B cell (primary cell): ENCODE results near the gene SLC44A4. TPM values are rescaled to one million over a fixed set of nuclear protein-coding genes. Genes with fewer than 3 reads are reported as not detected.

Experiments
- ATAC-seq: fragments of 200-7000 bp; cut with Tn5 transposase; one replicate; pipeline ENCODE4 v1.10.0; 2021; ENCODE audit warnings: low read depth, mild to moderate bottlenecking, moderate number of reproducible peaks, moderate library complexity
- CTCF ChIA-PET: fragments of 350-600 bp; sonication (Branson Sonifier 250); formaldehyde crosslinking; loops from one replicate; lab custom pipeline; 2021; ENCODE audit warnings: antibody characterized with exemption, inconsistent platforms; lab: Charles Lee
- POLR2A ChIA-PET: fragments of 350-600 bp; sonication (Branson Sonifier 250); formaldehyde crosslinking; loops from one replicate; lab custom pipeline; 2021; ENCODE audit warnings: antibody characterized with exemption; lab: Charles Lee
- DNase-seq: peaks from one replicate; pipeline ENCODE4 v3.0.0; 2013
- H2AFZ ChIP-seq: 2 replicates; pipeline ENCODE4 v1.6.1; 2012; ENCODE audit warnings: mild to moderate bottlenecking, low read depth, low read length; ENCODE audit not compliant: insufficient read depth, poor library complexity, severe bottlenecking
- H3K27ac ChIP-seq, 2 donors: 1 replicate in 1 of 2; 2 replicates in 1 of 2; pipeline ENCODE4 v1.5.1; 2012 to 2013; ENCODE audit warnings: low read length in 2 of 2, mild to moderate bottlenecking in 2 of 2, moderate library complexity in 1 of 2
- H3K27me3 ChIP-seq, 4 experiments: fragments of 200-600 bp in 1 of 4; sonication (generic) in 1 of 4; replicated peaks in 1 of 4; 1 replicate in 2 of 4; 2 replicates in 2 of 4; pipeline versions ENCODE4 v1.6.1 to v1.7.0; 2013 to 2016; ENCODE audit warnings: low read length in 3 of 4, mild to moderate bottlenecking in 2 of 4, mixed read lengths in 1 of 4, moderate library complexity in 1 of 4; ENCODE audit not compliant: insufficient read depth in 4 of 4, control insufficient read depth in 3 of 4; ENCODE audit errors: control extremely low read depth in 1 of 4
- H3K36me3 ChIP-seq, 2 experiments: replicated peaks in 1 of 2; 1 replicate in 1 of 2; 2 replicates in 1 of 2; pipeline versions ENCODE4 v1.6.1 to v1.7.1; 2013; ENCODE audit warnings: low read length in 1 of 2; ENCODE audit not compliant: insufficient read depth in 2 of 2, control insufficient read depth in 1 of 2; ENCODE audit errors: control extremely low read depth in 1 of 2, extremely low read depth in 1 of 2
- H3K4me1 ChIP-seq, 2 donors: fragments of 200-600 bp in 1 of 2; sonication (generic) in 1 of 2; 1 replicate in 1 of 2; 2 replicates in 1 of 2; pipeline versions ENCODE4 v1.5.1 to v1.6.1; 2013 to 2017; ENCODE audit warnings: low read length in 2 of 2; ENCODE audit not compliant: control insufficient read depth in 2 of 2, insufficient read depth in 2 of 2
- H3K4me2 ChIP-seq: replicated peaks from 2 replicates; pipeline ENCODE3; 2012; ENCODE audit warnings: mild to moderate bottlenecking, low read depth, low read length; ENCODE audit not compliant: poor library complexity, severe bottlenecking
- H3K4me3 ChIP-seq, 5 experiments: fragments of 200-600 bp in 1 of 5; sonication (generic) in 1 of 5; 1 replicate in 3 of 5; 2 replicates in 2 of 5; pipeline versions ENCODE4 v1.5.1 to v1.7.0; 2011 to 2016; ENCODE audit warnings: low read length in 4 of 5, mild to moderate bottlenecking in 4 of 5, low read depth in 2 of 5, control low read depth in 1 of 5, moderate library complexity in 1 of 5; ENCODE audit not compliant: insufficient read depth in 1 of 5; ENCODE audit errors: control extremely low read depth in 1 of 5, extremely low read depth in 1 of 5
- H3K79me2 ChIP-seq: fragments of 200-600 bp; sonication (generic); one replicate; pipeline ENCODE4 v1.6.0; 2016; ENCODE audit warnings: low read length; ENCODE audit not compliant: control insufficient read depth, insufficient read depth
- H3K9ac ChIP-seq: fragments of 200-600 bp; sonication (generic); 2 replicates; pipeline ENCODE4 v1.6.1; 2017; ENCODE audit warnings: mild to moderate bottlenecking, low read length, moderate library complexity
- H3K9me3 ChIP-seq, 3 donors: one replicate each; pipeline versions ENCODE4 v1.6.1 to v1.7.1; 2013; ENCODE audit warnings: low read length in 2 of 3; ENCODE audit not compliant: control insufficient read depth in 2 of 3, insufficient read depth in 1 of 3; ENCODE audit errors: control extremely low read depth in 1 of 3
- H4K20me1 ChIP-seq: 2 replicates; pipeline ENCODE4 v1.6.0; 2012; ENCODE audit warnings: mild to moderate bottlenecking, low read length; ENCODE audit not compliant: insufficient read depth, control insufficient read depth, poor library complexity, severe bottlenecking
- H3K27ac Mint-ChIP-seq: one replicate; pipeline ENCODE4 v1.8.0; 2021; ENCODE audit warnings: mixed read lengths
- H3K27me3 Mint-ChIP-seq: one replicate; pipeline ENCODE4 v1.8.0; 2021; ENCODE audit warnings: mixed read lengths
- H3K4me1 Mint-ChIP-seq: one replicate; pipeline ENCODE4 v1.8.0; 2021; ENCODE audit warnings: mixed read lengths
- H3K4me3 Mint-ChIP-seq: one replicate; pipeline ENCODE4 v1.8.0; 2021; ENCODE audit warnings: mixed read lengths
- H3K9me3 Mint-ChIP-seq: one replicate; pipeline ENCODE4 v1.8.0; 2022; ENCODE audit warnings: mixed read lengths; ENCODE audit not compliant: insufficient read depth
- CTCF ChIP-seq: fragments of 200-600 bp; IDR thresholded peaks from one replicate; pipeline ENCODE4 v1.8.0; 2022; ENCODE audit warnings: antibody characterized with exemption, mild to moderate bottlenecking
- EZH2 ChIP-seq: IDR thresholded peaks from 2 replicates; pipeline ENCODE4 v1.6.1; 2012; ENCODE audit warnings: borderline replicate concordance, low read depth, mild to moderate bottlenecking, moderate library complexity, low read length; ENCODE audit not compliant: insufficient read depth, poor library complexity, severe bottlenecking
- WGBS: methylation state at CpG from one replicate; pipeline ENCODE4 v1.1.5; 2013; ENCODE audit warnings: missing lambda C conversion rate; ENCODE audit not compliant: insufficient coverage; 5-methylcytosine and 5-hydroxymethylcytosine counted together
- intact Hi-C: fragments of 100-400 bp; cut with micrococcal nuclease; formaldehyde crosslinking; loops from one replicate; pipeline ENCODE4 v1.10.0; 2022
- polyA plus RNA-seq: library from polyadenylated mRNA; depleted of rRNA; stranded (reverse); fragments of >200 nt; gene quantifications from 2 replicates; pipeline ENCODE4 v1.2.3, GENCODE V29; 2012
- total RNA-seq, 2 donors: library from RNA; stranded (reverse); fragments of 120-200 nt in 1 of 2; gene quantifications; 1 replicate in 1 of 2; 2 replicates in 1 of 2; pipeline versions ENCODE4 v1.2.3 to v1.2.4, GENCODE V29; 2013 to 2022

Gene SLC44A4
- total and polyA plus RNA-seq, 2 donors (not counting 1 experiment from before 2014, with no cell fraction given): not detected

- H3K27me3 Mint-ChIP-seq: peaks cover 4% of the 10 kb centered on the region
- Histone ChIP-seq H3K9ac (no peak overlapping the region), H2AFZ (no peak overlapping the region), H3K79me2 (no peaks in the 10 kb centered on the region), H3K36me3 (no peaks in the 10 kb centered on the region), H3K9me3 (no peaks in the 10 kb centered on the region), H3K4me3 (no peak overlapping the region), H3K27me3 (no peaks in the 10 kb centered on the region), H4K20me1 (no peaks in the 10 kb centered on the region), H3K4me1 (peaks cover 7 to 17% of the 10 kb centered on the region in 2 donors), H3K27ac (no peak overlapping the region), H3K4me2 (no peak overlapping the region)
- TF ChIP-seq EZH2 (no peak), CTCF (no peak)
- H3K4me1 Mint-ChIP-seq: peaks cover 21% of the 10 kb centered on the region
- ChIA-PET POLR2A (no interaction called here), CTCF (interaction anchor here (1.2 kb wide), 1 partner anchor 49 kb away, joined by 3 read pairs; no protein-coding TSS in a partner anchor)
- no peak for DNase-seq
- intact Hi-C loops: no loop called here
- H3K4me3 Mint-ChIP-seq: no peak overlapping the region
- ATAC-seq: no peak
- H3K27ac Mint-ChIP-seq: no peak overlapping the region
- H3K9me3 Mint-ChIP-seq: no peaks in the 10 kb centered on the region
- WGBS: 100% methylated on average over 1 of the region's 3 CpGs
Measured at GRCh38 chr6:31903957-31904356, 25.2 kb upstream of the SLC44A4 start.

- Mint-ChIP-seq H3K9me3 (no peaks in the 10 kb centered on the region), H3K27ac (peak within 1 kb of the TSS; percentile 93), H3K4me3 (peak within 1 kb of the TSS; percentile 94), H3K27me3 (no peaks in the 10 kb centered on the region), H3K4me1 (peaks cover 32% of the 10 kb centered on the region)
- CTCF ChIA-PET: interaction anchor here (1.2 to 1.4 kb wide), 2 partner anchors 50 to 190 kb away, joined by 4 to 6 read pairs; no protein-coding TSS in a partner anchor
- peak; percentile 64 for ATAC-seq
- WGBS: under 1% methylated on average over 66 of the region's 77 CpGs
- Histone ChIP-seq H3K79me2 (peaks cover 4% of the 10 kb centered on the region), H3K9me3 (no peaks in the 10 kb centered on the region), H3K27ac (peak within 1 kb of the TSS; percentile 76 to 79), H3K27me3 (no peaks in the 10 kb centered on the region), H3K4me2 (peak within 1 kb of the TSS; percentile 85), H3K4me1 (peaks cover 13 to 23% of the 10 kb centered on the region in 2 donors), H4K20me1 (no peaks in the 10 kb centered on the region), H3K9ac (peak within 1 kb of the TSS; percentile 74), H2AFZ (peak within 1 kb of the TSS; percentile 85), H3K4me3 (peak within 1 kb of the TSS; percentile 27 to 82 (median 77)), H3K36me3 (no peaks in the 10 kb centered on the region)
- intact Hi-C loops: loop anchor here (1.0 kb wide), 2 partner anchors 56 to 237 kb away; partner anchors contain the start of gene NELFE
- peak; percentile 93 for DNase-seq
- POLR2A ChIA-PET: interaction anchor here (0.6 to 1.4 kb wide), 7 partner anchors 24 to 241 kb away, joined by 3 to 6 read pairs (median 3); partner anchors contain the start of genes DXO and SKIC2
- no peak for TF ChIP-seq CTCF
- no peak for TF ChIP-seq EZH2
Measured at GRCh38 chr6:31901953-31902643, 23.3 kb upstream of the SLC44A4 start, which contains the start of gene ZBTB12. ZBTB12 (minus strand) TSS chr6:31902086; CDS start chr6:31901305, 781 bp downstream.
